DMS53 treated with DMSO at 0.1 percent for 48 hours (cell line): ENCODE measurements around the gene HECA.
A peak's percentile ranks its signal among the peaks of the same experiment; 100 is the strongest.
"Not testable (repeated sequence)": the region's sequence is repeated elsewhere in the genome, so short reads cannot be mapped to it uniquely, and the experiment has no call there.

Source experiments
- DNase-seq: peaks from one replicate; lab custom pipeline; 2025; ENCODE audit not compliant: unreplicated experiment; lab: John Stamatoyannopoulos, UW

HECA gene

GRCh38 chr6:139204978-139205377 lies 70.1 kb downstream of the HECA start:
- no peak for DNase-seq

- no peak for DNase-seq
Measured at GRCh38 chr6:139205843-139206242, 71.0 kb downstream of the HECA start.

- DNase-seq, result not testable (repeated sequence)
Measured at GRCh38 chr6:139210766-139211165, 75.9 kb downstream of the HECA start.

GRCh38 chr6:139212460-139212859 lies 77.6 kb downstream of the HECA start:
- not testable (repeated sequence) for DNase-seq

- peak; percentile 70 for DNase-seq
Measured at GRCh38 chr6:139219271-139219729, 84.4 kb downstream of the HECA start.

GRCh38 chr6:139219746-139220145 lies 84.9 kb downstream of the HECA start:
- no peak for DNase-seq

GRCh38 chr6:139228387-139228786 lies 93.5 kb downstream of the HECA start:
- DNase-seq, result not testable (repeated sequence)
